Endothelial cell (in vitro differentiated cells): ENCODE measurements around the gene USP36. TPM values are rescaled to one million over a fixed set of nuclear protein-coding genes. Genes with fewer than 3 reads are reported as not detected.
"Not testable (repeated sequence)": the region's sequence is repeated elsewhere in the genome, so short reads cannot be mapped to it uniquely, and the experiment has no call there.

Experiments used
- DNase-seq: peaks from one replicate; pipeline ENCODE4 v3.0.0; 2021; ENCODE audit warnings: low spot score
- H3K27ac Mint-ChIP-seq: one replicate; pipeline ENCODE4 v1.8.0; 2021; ENCODE audit warnings: mixed read lengths, inconsistent platforms; ENCODE audit not compliant: unreplicated experiment
- H3K27me3 Mint-ChIP-seq: one replicate; pipeline ENCODE4 v1.8.0; 2021; ENCODE audit warnings: mild to moderate bottlenecking, moderate library complexity, mixed read lengths, inconsistent platforms; ENCODE audit not compliant: unreplicated experiment
- H3K36me3 Mint-ChIP-seq: one replicate; pipeline ENCODE4 v1.8.0; 2021; ENCODE audit warnings: mild to moderate bottlenecking, low read depth, mixed read lengths, inconsistent platforms; ENCODE audit not compliant: unreplicated experiment
- H3K4me1 Mint-ChIP-seq: one replicate; pipeline ENCODE4 v1.8.0; 2021; ENCODE audit warnings: mild to moderate bottlenecking, mixed read lengths, inconsistent platforms; ENCODE audit not compliant: unreplicated experiment
- H3K4me3 Mint-ChIP-seq: one replicate; pipeline ENCODE4 v1.8.0; 2021; ENCODE audit warnings: mild to moderate bottlenecking, mixed read lengths, inconsistent platforms; ENCODE audit not compliant: unreplicated experiment
- H3K9me3 Mint-ChIP-seq: one replicate; pipeline ENCODE4 v1.8.0; 2021; ENCODE audit warnings: mixed read lengths, inconsistent platforms; ENCODE audit not compliant: unreplicated experiment
- long read RNA-seq: library from polyadenylated mRNA; unstranded; transcript quantifications from one replicate; pipeline ENCODE4 v2.0.0, GENCODE V29; 2020; ENCODE audit not compliant: unreplicated experiment
- total RNA-seq: library from RNA; stranded (reverse); fragmentation: NEBNext Ultra II Directional; extraction: Animal tissue kit (Norgen Biotek cat#: 25700); gene quantifications from one replicate; pipeline ENCODE4 v1.2.1, GENCODE V29; 2021; ENCODE audit not compliant: unreplicated experiment
- TF ChIP-seq, protein P1 (sequence below): fragments of 200-600 bp; sonication (generic); IDR thresholded peaks from one replicate; pipeline ENCODE4 v1.5.0; 2021; ENCODE audit warnings: antibody characterized with exemption; ENCODE audit not compliant: unreplicated experiment

Gene USP36
- total RNA-seq, result 56.7 TPM
- long read RNA-seq, partial matches to known transcripts, result 2 of 3 reads
- long read RNA-seq, other reads (novel, unspliced or antisense), result 1 of 3 reads

DNA sequence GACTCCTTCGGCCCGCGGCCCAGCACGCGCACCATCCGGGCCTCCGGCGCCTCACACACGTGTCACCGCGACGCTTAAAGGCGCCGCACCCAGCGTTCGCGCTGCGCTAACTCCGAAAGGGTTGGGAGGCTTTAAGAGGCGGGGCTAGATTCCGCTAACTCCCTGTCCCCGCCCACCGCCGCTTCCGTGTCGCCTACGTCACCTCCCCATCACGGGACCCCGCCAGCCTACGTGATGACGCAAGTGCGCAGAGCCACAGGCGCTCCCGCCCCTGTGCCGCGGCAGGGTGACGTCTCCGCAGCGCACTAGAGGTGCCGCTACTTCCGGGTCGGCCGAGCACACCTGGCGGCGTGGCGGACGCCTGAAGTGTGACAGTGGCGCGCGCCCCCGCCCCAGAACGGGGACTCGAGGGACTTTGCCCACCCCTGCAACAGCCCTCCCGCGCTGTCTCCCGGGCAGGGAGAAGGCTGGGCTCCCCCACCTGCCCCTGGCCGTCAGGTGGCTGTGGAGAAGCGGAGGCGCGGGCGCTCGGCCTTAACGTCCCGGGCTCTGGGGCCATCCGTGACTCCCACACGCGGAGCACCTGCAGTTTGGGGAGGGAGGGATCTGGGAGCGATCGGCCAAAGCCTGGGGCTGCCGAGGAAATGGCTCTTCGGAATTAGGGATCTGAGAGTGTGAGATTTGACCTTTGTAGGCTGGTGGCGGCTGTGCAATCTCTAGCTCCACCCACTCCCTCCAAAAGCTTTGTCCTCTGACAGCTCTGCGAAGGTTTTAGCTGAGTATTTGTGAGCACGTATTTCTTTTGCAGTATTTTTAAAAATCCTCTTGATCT, at the start of gene USP36:
TSS of gene USP36 (minus strand) at position 35 of the 832 bp plus-strand sequence. CDS start 4,451 bp downstream, outside the sequence.
- H3K36me3 Mint-ChIP-seq, result peaks cover 25% of the 10 kb centered on the region
- H3K4me3 Mint-ChIP-seq, result peak within 1 kb of the TSS; percentile 97
- H3K9me3 Mint-ChIP-seq, result no peaks in the 10 kb centered on the region
- H3K4me1 Mint-ChIP-seq, result peaks cover 18% of the 10 kb centered on the region
- peaks cover 11% of the 10 kb centered on the region for H3K27me3 Mint-ChIP-seq
- TF ChIP-seq, protein P1, sequence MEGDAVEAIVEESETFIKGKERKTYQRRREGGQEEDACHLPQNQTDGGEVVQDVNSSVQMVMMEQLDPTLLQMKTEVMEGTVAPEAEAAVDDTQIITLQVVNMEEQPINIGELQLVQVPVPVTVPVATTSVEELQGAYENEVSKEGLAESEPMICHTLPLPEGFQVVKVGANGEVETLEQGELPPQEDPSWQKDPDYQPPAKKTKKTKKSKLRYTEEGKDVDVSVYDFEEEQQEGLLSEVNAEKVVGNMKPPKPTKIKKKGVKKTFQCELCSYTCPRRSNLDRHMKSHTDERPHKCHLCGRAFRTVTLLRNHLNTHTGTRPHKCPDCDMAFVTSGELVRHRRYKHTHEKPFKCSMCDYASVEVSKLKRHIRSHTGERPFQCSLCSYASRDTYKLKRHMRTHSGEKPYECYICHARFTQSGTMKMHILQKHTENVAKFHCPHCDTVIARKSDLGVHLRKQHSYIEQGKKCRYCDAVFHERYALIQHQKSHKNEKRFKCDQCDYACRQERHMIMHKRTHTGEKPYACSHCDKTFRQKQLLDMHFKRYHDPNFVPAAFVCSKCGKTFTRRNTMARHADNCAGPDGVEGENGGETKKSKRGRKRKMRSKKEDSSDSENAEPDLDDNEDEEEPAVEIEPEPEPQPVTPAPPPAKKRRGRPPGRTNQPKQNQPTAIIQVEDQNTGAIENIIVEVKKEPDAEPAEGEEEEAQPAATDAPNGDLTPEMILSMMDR, result peak; percentile 10
- peak within 1 kb of the TSS; percentile 74 for H3K27ac Mint-ChIP-seq
- DNase-seq, result peak; percentile 98

DNA sequence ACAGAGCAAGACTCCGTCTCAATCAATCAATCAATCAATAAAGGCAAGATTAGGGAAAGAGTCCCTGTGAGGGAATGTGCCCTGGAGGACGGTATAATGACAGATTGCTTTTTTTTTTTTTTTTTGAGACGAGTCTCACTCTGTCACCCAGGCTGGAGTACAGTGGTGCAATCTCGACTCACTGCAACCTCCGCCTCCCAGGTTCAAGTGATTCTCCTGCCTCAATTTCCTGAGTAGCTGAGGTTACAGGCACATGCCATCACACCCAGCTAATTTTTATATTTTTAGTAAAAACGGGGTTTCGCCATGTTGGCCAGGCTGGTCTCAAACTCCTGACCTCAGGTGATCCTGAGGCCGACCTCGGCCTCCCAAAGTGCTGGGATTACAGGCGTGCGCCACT, 49.5 kb upstream of the USP36 start:
- not testable (repeated sequence) for H3K4me3 Mint-ChIP-seq, H3K36me3 Mint-ChIP-seq, H3K27me3 Mint-ChIP-seq, H3K9me3 Mint-ChIP-seq, DNase-seq, H3K27ac Mint-ChIP-seq
- peaks cover 22% of the 10 kb centered on the region for H3K4me1 Mint-ChIP-seq

DNA sequence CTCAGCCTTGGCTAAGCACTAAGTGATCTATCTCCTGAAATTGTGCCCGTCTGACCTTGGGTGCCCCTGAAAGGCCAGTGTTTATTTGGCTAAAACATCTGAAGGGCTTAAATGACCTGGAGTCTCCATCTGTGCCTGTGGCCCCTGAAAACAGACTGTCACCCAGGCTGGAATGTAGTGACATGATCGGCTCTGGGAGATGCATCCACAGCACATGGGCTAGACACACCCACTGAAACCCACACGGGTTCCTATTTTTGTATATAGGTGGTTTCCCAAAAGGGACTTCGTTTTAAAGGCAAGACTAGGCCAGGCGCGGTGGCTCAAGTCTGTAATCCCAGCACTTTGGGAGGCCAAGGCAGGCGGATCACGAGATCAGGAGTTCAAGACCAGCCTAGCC, 48.9 kb upstream of the USP36 start:
- TF ChIP-seq, protein P1, result no peak
- no peak overlapping the region for H3K27ac Mint-ChIP-seq
- H3K4me3 Mint-ChIP-seq, result no peak overlapping the region
- H3K36me3 Mint-ChIP-seq, result no peaks in the 10 kb centered on the region
- no peak for DNase-seq
- peaks cover 22% of the 10 kb centered on the region for H3K4me1 Mint-ChIP-seq
- no peaks in the 10 kb centered on the region for H3K9me3 Mint-ChIP-seq
- peaks cover 3% of the 10 kb centered on the region for H3K27me3 Mint-ChIP-seq

DNA sequence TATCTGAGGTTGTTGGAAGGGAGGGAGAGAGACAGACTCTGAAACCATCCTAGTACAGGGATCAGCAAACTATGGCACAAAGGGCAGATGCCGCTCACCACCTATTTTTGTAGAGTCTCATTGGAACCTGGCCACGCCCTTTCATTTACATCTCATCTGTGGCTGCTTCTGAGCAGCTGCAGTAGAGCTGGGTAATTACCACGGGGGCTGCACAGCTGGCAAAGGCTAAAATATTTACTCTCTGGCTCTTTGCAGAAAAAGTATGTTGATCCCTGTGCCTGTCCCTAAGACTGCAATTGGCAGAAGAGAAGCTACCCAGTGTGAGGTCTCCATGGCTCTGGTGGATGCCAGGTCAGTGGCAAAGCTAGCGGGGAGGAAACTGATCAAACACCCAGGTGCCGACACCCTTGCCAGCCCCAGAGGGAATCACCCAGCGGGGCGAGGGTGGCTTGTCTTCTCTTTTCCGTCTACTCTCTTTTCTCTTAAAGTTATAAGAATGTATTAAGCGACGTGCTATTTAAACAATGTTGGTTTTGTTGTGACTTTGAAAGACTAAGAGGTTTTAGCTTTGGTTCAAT, 48.4 kb upstream of the USP36 start:
- H3K9me3 Mint-ChIP-seq, result no peaks in the 10 kb centered on the region
- peaks cover 22% of the 10 kb centered on the region for H3K4me1 Mint-ChIP-seq
- DNase-seq, result no peak
- peaks cover 3% of the 10 kb centered on the region for H3K27me3 Mint-ChIP-seq
- no peak overlapping the region for H3K27ac Mint-ChIP-seq
- no peak overlapping the region for H3K4me3 Mint-ChIP-seq
- TF ChIP-seq, protein P1, result no peak
- H3K36me3 Mint-ChIP-seq, result no peaks in the 10 kb centered on the region

DNA sequence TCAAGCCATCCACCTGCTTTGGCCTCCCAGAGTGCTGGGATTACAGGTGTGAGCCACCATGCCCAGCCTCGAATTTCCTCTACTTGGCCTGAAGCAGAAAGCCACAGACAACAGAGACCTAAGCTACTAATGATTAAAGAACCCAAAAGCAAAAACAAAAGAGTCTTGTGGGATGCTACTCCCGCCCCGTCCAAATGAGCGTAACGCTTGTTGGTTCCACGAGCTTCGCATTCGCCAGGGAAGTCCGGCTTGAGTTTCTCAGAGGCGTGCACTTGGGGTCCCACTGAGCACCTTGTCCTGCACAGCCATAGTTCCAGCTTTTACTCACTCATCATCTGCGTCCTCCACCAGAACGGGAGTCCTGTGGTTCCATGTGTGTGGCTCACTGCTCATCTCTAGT, 46.3 kb upstream of the USP36 start:
- Mint-ChIP-seq H3K4me1 (peaks cover 13% of the 10 kb centered on the region), H3K36me3 (no peaks in the 10 kb centered on the region), H3K27ac (no peak overlapping the region), H3K4me3 (no peak overlapping the region), H3K9me3 (no peaks in the 10 kb centered on the region), H3K27me3 (peaks cover 6% of the 10 kb centered on the region)
- DNase-seq, result no peak
- TF ChIP-seq, protein P1, result no peak
